HL-60 (cell line): ENCODE measurements around the gene ATP9B.

ENCODE experiments used
- DNase-seq, 2 experiments: peaks; one replicate each; pipeline ENCODE4 v3.0.0-alpha.2; 2010 to 2020; ENCODE audit warnings: low read depth in 1 of 2, low spot score in 1 of 2
- H3K27ac ChIP-seq: fragments of 250-450 bp; sonication (Bioruptor Pico); replicated peaks from 2 replicates; pipeline ENCODE4 v1.5.1; 2020; ENCODE audit warnings: mild to moderate bottlenecking, moderate library complexity
- H3K27me3 ChIP-seq: fragments of 250-450 bp; sonication (Bioruptor Pico); 2 replicates; pipeline ENCODE4 v1.5.1; 2021; ENCODE audit warnings: mild to moderate bottlenecking, moderate library complexity; ENCODE audit not compliant: insufficient read depth, poor library complexity, severe bottlenecking
- H3K4me3 ChIP-seq: replicated peaks from 2 replicates; pipeline ENCODE4 v1.5.1; 2011; ENCODE audit warnings: mild to moderate bottlenecking, control low read depth, low read length; ENCODE audit not compliant: insufficient read depth
- CTCF ChIP-seq: IDR thresholded peaks from one replicate; pipeline ENCODE4 v1.5.1; 2011; ENCODE audit warnings: low read length, control low read depth, inconsistent platforms; ENCODE audit not compliant: insufficient read depth
- GABPA ChIP-seq: IDR thresholded peaks from 2 replicates; pipeline ENCODE4 v1.6.1; 2012; ENCODE audit warnings: low read depth
- POLR2AphosphoS5 ChIP-seq: IDR thresholded peaks from 2 replicates; pipeline ENCODE4 v1.6.1; 2012; ENCODE audit warnings: low read depth
- SPI1 ChIP-seq: IDR thresholded peaks from 2 replicates; pipeline ENCODE4 v1.6.1; 2012; ENCODE audit warnings: low read depth, mild to moderate bottlenecking, borderline replicate concordance
- TF ChIP-seq, protein P1 (sequence below): IDR thresholded peaks from 2 replicates; pipeline ENCODE4 v1.6.1; 2012; ENCODE audit warnings: low read depth; ENCODE audit not compliant: insufficient replicate concordance

The ATP9B gene

DNA sequence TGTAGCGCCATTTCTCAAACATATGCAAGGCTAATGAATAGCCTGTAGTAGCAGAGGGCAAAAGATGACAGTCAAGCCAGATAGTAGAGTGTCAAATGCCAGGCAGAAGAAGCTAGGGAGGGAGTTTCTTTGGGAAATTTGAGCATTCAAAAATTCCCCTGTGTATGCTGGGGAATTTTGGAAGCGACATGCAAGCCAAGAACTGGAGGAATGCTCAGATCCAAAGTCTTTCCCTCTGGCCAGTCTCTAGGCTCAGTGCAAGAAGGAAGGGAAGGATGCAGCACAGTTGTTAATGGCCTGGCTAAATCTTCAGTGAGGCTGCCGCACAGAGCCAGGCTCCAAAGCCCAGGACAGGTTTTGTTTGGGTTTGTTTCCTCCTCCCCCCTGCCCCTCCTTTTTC, 59.9 kb downstream of the ATP9B start:
- H3K27me3 ChIP-seq = no peaks in the 10 kb centered on the region
- no peak overlapping the region for H3K4me3 ChIP-seq
- no peak for DNase-seq
- H3K27ac ChIP-seq = no peak overlapping the region
- no peak for TF ChIP-seq SPI1
- TF ChIP-seq POLR2AphosphoS5 = no peak
- TF ChIP-seq, protein P1, sequence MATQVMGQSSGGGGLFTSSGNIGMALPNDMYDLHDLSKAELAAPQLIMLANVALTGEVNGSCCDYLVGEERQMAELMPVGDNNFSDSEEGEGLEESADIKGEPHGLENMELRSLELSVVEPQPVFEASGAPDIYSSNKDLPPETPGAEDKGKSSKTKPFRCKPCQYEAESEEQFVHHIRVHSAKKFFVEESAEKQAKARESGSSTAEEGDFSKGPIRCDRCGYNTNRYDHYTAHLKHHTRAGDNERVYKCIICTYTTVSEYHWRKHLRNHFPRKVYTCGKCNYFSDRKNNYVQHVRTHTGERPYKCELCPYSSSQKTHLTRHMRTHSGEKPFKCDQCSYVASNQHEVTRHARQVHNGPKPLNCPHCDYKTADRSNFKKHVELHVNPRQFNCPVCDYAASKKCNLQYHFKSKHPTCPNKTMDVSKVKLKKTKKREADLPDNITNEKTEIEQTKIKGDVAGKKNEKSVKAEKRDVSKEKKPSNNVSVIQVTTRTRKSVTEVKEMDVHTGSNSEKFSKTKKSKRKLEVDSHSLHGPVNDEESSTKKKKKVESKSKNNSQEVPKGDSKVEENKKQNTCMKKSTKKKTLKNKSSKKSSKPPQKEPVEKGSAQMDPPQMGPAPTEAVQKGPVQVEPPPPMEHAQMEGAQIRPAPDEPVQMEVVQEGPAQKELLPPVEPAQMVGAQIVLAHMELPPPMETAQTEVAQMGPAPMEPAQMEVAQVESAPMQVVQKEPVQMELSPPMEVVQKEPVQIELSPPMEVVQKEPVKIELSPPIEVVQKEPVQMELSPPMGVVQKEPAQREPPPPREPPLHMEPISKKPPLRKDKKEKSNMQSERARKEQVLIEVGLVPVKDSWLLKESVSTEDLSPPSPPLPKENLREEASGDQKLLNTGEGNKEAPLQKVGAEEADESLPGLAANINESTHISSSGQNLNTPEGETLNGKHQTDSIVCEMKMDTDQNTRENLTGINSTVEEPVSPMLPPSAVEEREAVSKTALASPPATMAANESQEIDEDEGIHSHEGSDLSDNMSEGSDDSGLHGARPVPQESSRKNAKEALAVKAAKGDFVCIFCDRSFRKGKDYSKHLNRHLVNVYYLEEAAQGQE = no peak
- no peak for TF ChIP-seq CTCF

GRCh38 chr18:79133724-79134123, 64.5 kb downstream of the ATP9B start:
- Histone ChIP-seq H3K27me3 (no peaks in the 10 kb centered on the region), H3K27ac (no peak overlapping the region), H3K4me3 (no peak overlapping the region)
- TF ChIP-seq CTCF (no peak), GABPA (no peak)
- no peak for DNase-seq

DNA sequence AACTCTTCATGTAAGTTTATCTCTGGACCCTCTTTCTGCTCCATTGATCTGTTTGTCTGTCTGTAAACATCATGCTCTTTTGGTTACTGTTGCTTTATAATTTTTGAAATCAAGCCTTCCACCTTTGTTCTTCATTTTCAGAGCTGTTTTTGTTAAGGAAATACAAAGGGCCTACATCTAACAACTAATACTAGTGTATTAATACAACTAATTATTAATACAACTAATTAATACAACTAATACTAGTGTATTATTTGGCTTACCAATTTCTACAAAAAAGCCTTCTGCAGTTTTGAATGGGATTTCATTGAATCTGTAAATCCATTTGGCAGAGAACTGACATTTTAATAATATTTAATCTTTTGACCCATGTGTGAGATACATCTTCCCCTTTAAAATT, 66.7 kb downstream of the ATP9B start:
- no peak for DNase-seq
- Histone ChIP-seq H3K4me3 (no peak overlapping the region), H3K27ac (no peak overlapping the region), H3K27me3 (no peaks in the 10 kb centered on the region)
- no peak for TF ChIP-seq SPI1
- no peak for TF ChIP-seq GABPA
- no peak for TF ChIP-seq POLR2AphosphoS5
- no peak for TF ChIP-seq CTCF
- TF ChIP-seq, protein P1 = no peak

GRCh38 chr18:79136742-79137141, 67.5 kb downstream of the ATP9B start:
- no peak overlapping the region for H3K27ac ChIP-seq
- H3K4me3 ChIP-seq = no peak overlapping the region
- TF ChIP-seq, protein P1 = no peak
- TF ChIP-seq SPI1 (peak; percentile 37; the same call in 1 of the 2 replicates), POLR2AphosphoS5 (no peak), GABPA (no peak), CTCF (no peak)
- peak in 1 of 2 experiments; percentile 53 for DNase-seq
- no peaks in the 10 kb centered on the region for H3K27me3 ChIP-seq
